Adipocyte (in vitro differentiated cells): ENCODE data around the gene HSD17B11.
A peak's percentile ranks its signal among the peaks of the same experiment; 100 is the strongest.
"Not testable (repeated sequence)": the region's sequence is repeated elsewhere in the genome, so short reads cannot be mapped to it uniquely, and the experiment has no call there.

Experiments used
- DNase-seq: peaks from one replicate; pipeline ENCODE4 v3.0.0-alpha.2; 2015; ENCODE audit warnings: low read depth
- H3K27me3 ChIP-seq: replicated peaks from 2 replicates; pipeline ENCODE4 v1.7.0; 2013; ENCODE audit warnings: mild to moderate bottlenecking, low read length, moderate library complexity; ENCODE audit not compliant: control insufficient read depth, insufficient read depth
- H3K36me3 ChIP-seq: 2 replicates; pipeline ENCODE4 v1.7.0; 2013; ENCODE audit warnings: low read length, mild to moderate bottlenecking, moderate library complexity; ENCODE audit not compliant: control insufficient read depth, insufficient read depth, severe bottlenecking
- H3K4me1 ChIP-seq: 2 replicates; pipeline ENCODE4 v1.7.0; 2013; ENCODE audit warnings: mild to moderate bottlenecking, low read length, moderate library complexity; ENCODE audit not compliant: control insufficient read depth, insufficient read depth
- H3K4me3 ChIP-seq: 2 replicates; pipeline ENCODE4 v1.7.0; 2013; ENCODE audit warnings: mild to moderate bottlenecking, low read length, moderate library complexity
- H3K9ac ChIP-seq: 2 replicates; pipeline ENCODE4 v1.7.0; 2013; ENCODE audit warnings: mild to moderate bottlenecking, low read length, moderate library complexity
- H3K9me3 ChIP-seq: 2 replicates; pipeline ENCODE4 v1.7.0; 2013; ENCODE audit warnings: mild to moderate bottlenecking, low read length, moderate library complexity; ENCODE audit not compliant: control insufficient read depth

Gene HSD17B11

DNA sequence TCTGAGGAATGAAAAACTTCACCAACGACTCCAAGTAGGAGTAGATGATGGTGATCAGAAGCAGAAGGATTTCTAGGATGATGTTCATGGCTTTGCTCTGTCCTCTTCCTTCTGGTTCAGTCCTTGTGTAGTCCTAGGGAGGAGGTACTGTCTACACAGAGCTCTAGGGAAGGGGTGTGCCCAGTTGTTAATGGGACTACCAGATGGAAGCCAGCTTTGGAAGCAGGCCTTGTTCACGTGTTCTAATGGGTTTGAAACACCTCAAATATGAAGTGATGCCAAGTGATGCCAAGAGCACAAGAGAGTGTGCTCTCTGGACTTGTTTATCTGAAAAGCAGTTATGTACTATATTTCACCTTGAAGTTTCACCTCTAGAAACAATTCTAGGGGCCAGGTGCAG lies 68.2 kb downstream of the HSD17B11 start, which contains the start of gene HSD17B13:
Gene HSD17B13 (minus strand): TSS at position 129 of the 400 bp plus-strand sequence. CDS start 41 bp downstream, at position 88.
- H3K36me3 ChIP-seq, result no peaks in the 10 kb centered on the region
- no peak for DNase-seq
- H3K4me3 ChIP-seq, result no peak within 1 kb of the TSS
- no peaks in the 10 kb centered on the region for H3K9me3 ChIP-seq
- H3K27me3 ChIP-seq, result no peaks in the 10 kb centered on the region
- H3K4me1 ChIP-seq, result no peaks in the 10 kb centered on the region
- no peak within 1 kb of the TSS for H3K9ac ChIP-seq

DNA sequence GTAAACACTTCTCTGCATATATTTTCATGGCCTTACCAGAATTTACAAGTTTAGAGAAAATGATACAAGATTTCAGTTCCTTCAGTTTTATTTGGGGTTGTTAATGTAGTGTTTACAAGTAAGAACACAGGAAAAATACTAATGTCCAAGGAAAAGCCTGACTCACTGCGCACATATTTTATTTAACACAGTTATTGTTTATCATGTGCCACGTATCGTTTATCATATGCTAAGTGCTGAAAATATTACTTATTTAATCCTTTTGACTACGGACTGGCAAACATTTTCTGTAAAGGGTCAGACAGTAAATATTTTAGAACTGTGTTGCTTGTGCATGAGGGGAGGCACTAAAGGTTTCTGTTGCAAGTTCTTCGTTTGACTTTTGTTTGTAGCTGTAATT lies 69.1 kb downstream of the HSD17B11 start:
- H3K9me3 ChIP-seq, result no peaks in the 10 kb centered on the region
- no peak for DNase-seq
- no peak overlapping the region for H3K9ac ChIP-seq
- no peaks in the 10 kb centered on the region for H3K4me1 ChIP-seq
- H3K36me3 ChIP-seq, result no peaks in the 10 kb centered on the region
- no peaks in the 10 kb centered on the region for H3K27me3 ChIP-seq
- no peak overlapping the region for H3K4me3 ChIP-seq

DNA sequence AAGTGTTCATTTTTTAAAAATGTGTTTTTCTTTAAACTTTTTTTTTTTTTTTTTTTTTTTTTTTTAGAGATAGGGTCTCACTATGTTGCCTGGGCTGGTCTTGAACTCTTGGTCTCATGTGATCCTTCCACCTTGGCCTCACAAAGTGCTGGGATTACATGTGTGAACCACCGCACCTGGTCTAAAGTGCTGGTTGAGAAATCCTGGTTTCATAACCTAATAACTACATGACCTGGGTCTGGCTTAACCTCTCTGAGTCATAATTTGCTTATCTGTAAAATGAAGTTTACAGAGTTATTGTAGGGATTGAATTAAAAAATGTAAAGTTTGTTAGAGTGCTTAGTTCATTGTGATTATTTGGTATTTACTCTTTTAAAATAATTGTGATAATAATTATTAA lies 73.5 kb downstream of the HSD17B11 start:
- no peaks in the 10 kb centered on the region for H3K27me3 ChIP-seq
- no peaks in the 10 kb centered on the region for H3K9me3 ChIP-seq
- H3K4me1 ChIP-seq, result peaks cover 3% of the 10 kb centered on the region
- no peaks in the 10 kb centered on the region for H3K36me3 ChIP-seq
- no peak overlapping the region for H3K4me3 ChIP-seq
- DNase-seq, result no peak
- H3K9ac ChIP-seq, result no peak overlapping the region

DNA sequence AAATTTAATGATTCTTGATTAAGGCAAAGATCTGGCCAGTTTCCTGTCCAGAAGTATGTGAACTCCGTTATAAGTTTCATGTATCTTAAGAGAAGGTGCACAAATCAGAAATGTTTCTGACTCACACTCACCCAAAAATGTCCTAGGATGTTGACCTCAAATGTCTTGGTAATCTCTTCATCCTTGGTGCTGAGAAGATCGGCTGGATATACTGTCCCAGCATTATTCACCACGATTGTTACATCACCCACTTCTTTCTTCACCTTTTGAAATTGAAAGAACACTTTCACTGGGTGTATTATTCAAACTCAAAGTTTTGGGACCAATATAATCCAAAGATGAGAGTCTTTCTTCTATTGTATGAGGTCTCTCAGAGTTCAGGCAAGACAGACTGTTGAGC lies 74.0 kb downstream of the HSD17B11 start:
- Histone ChIP-seq H3K9ac (no peak overlapping the region), H3K36me3 (no peaks in the 10 kb centered on the region), H3K4me1 (peaks cover 3% of the 10 kb centered on the region), H3K4me3 (no peak overlapping the region), H3K9me3 (no peaks in the 10 kb centered on the region), H3K27me3 (no peaks in the 10 kb centered on the region)
- no peak for DNase-seq

DNA sequence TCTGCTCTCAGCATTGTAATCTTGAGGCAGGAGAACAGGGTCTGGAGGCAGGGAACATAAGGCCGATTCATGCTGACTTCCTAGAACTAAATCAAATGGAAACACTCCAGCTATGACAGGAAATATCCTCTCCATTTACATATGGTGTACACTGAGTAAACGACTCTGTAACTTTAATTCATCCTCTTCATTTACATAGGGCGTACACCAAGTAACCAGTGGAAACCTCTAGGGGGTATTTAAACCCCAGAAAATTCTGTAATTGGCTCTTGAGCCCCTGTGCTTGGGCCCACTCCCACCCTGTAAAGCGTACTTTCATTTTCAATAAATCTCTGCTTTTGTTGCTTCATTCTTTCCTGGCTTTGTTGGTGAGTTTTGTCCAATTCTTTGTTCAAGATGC lies 76.0 kb downstream of the HSD17B11 start:
- H3K27me3 ChIP-seq, DNase-seq, H3K36me3 ChIP-seq, H3K4me1 ChIP-seq, H3K9me3 ChIP-seq, H3K9ac ChIP-seq: not testable (repeated sequence)
- H3K4me3 ChIP-seq, result peak overlapping the region; percentile 7

DNA sequence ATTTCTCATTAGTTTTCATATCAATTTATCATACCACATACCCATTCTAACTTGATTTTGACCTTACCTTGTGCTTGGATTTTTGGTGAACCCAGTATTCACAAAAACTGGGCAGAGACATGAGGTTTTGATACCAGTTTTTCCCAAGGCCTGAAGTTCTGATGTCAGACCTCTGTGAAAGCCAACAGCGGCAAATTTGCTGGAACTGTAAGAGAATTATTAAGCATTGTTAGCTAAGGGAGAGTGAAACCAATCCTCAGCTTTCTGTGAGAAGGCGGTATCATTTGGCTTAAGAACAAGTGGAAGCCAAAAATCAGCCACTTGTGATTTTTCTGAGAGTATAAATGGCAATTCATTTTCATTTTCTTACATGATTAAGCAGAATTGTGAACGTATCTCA lies 77.2 kb downstream of the HSD17B11 start:
- Histone ChIP-seq H3K9me3 (no peaks in the 10 kb centered on the region), H3K36me3 (no peaks in the 10 kb centered on the region), H3K27me3 (no peaks in the 10 kb centered on the region)

DNA sequence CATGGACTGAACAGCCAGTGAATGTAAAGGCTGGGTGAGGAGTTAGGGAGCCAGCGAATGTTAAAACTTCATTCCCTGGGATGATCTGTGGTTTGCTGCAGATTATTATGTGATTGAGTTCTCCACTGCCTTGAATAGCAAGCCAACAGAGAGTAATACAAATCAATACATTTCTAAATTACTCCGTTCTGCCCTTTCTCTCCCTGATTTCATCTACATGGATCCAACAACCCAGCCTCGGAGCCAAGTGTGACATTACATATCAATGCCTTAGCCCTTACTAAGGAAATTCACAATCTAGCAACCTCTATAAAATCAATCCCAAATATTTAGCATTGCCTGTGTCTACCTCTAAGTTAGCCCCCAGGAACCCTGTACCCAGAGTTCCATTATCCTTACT lies 79.3 kb downstream of the HSD17B11 start:
- Histone ChIP-seq H3K36me3 (no peaks in the 10 kb centered on the region), H3K9ac (no peak overlapping the region), H3K9me3 (no peaks in the 10 kb centered on the region), H3K4me3 (no peak overlapping the region), H3K27me3 (no peaks in the 10 kb centered on the region), H3K4me1 (peaks cover 12% of the 10 kb centered on the region)
- DNase-seq, result no peak

More for the DNA sequence above, 77.2 kb downstream of the HSD17B11 start:
- H3K4me3 ChIP-seq, result no peak overlapping the region
- peaks cover 11% of the 10 kb centered on the region for H3K4me1 ChIP-seq
- DNase-seq, result no peak
- no peak overlapping the region for H3K9ac ChIP-seq

DNA sequence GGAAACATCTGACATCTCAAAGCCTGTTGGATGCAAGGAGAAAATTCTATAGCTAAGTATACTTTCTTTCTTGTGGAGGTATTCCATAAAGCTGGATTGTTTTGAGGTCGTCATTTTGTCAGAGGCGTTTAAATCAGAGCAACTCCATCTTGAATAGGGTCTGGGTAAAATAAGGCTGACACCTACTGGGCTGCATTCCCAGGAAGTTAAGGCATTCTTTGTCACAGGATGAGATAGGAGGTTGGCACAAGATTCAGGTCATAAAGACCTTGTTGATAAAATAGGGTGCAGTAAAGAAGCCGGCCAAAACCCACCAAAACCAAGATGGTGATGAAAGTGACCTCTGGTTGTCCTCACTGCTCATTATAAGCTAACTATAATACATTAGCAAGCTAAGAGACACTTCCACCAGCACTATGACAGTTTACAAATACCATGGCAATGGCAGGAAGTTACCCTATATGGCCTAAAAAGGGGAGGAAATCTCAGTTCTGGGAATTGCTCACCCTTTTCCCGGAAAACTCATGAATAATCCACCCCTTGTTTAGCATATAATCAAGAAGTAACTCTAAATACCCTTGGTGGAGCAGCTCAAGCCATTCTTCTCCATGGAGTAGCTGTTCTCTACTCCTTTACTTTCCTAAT lies 80.2 kb downstream of the HSD17B11 start:
- peaks cover 12% of the 10 kb centered on the region for H3K4me1 ChIP-seq
- H3K27me3 ChIP-seq, result no peaks in the 10 kb centered on the region
- DNase-seq, result no peak
- H3K9ac ChIP-seq, result no peak overlapping the region
- no peaks in the 10 kb centered on the region for H3K9me3 ChIP-seq
- H3K4me3 ChIP-seq, result no peak overlapping the region
- no peaks in the 10 kb centered on the region for H3K36me3 ChIP-seq

DNA sequence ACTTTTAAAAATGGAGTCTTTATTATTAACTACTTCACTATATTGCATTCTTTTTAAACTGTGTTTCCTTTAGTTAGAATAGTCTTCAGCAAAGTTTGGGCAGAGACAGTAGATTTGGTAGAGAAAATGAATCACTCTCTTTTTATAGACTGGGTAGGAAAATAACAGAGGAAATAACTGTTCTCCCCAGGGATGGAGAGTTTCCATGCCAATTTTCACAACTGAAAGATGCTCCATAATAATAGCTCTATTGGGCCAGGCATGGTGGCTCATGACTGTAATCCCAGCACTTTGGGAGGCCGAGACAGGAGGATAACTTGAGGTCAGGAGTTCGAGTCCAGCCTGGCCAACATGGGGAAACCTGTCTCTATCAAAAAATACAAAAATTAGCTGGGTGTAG lies 81.4 kb downstream of the HSD17B11 start:
- Histone ChIP-seq H3K9ac (no peak overlapping the region), H3K27me3 (no peaks in the 10 kb centered on the region), H3K4me1 (peaks cover 9% of the 10 kb centered on the region), H3K9me3 (no peaks in the 10 kb centered on the region), H3K36me3 (no peaks in the 10 kb centered on the region), H3K4me3 (no peak overlapping the region)
- DNase-seq, result no peak

DNA sequence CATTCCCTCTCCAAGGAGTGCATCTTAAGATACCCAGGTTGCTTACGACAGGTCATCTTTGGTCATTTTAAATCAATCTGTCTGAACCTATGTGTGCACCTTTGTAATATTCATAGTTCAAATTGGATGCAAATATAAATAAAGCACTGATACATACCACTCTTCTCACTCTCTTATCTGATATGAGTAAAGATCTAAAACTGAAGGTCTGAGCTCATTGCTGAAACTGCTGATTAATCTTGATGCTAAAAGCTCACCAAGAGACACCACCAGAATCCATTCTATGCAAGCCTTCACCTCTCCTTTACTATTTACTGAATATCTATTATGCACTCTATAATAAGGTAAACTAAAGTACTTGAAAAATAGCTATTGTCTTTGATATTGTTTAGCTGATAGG lies 84.9 kb downstream of the HSD17B11 start:
- Histone ChIP-seq H3K9me3 (no peaks in the 10 kb centered on the region), H3K27me3 (no peaks in the 10 kb centered on the region), H3K4me1 (peaks cover 9% of the 10 kb centered on the region), H3K4me3 (no peak overlapping the region), H3K36me3 (no peaks in the 10 kb centered on the region), H3K9ac (no peak overlapping the region)
- no peak for DNase-seq

DNA sequence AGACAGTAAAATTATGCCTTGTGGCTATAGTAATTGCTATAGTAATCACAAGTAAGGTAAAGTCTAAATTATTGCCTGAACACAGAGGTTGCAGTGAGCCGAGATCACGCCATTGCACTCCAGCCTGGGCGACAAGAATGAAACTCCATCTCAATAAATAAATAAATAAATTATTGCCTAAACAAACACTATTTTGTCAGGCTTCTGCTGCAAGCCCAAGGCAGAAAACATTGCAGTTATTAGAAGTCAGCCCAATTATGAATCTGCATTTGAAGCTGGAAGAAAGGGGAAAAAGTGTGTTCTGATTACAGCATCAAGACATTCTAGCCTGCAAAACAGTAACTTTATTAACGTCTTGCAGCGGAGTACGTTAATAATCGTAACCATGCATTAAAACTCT lies 85.4 kb downstream of the HSD17B11 start:
- no peak overlapping the region for H3K9ac ChIP-seq
- H3K27me3 ChIP-seq, result no peaks in the 10 kb centered on the region
- no peak for DNase-seq
- H3K36me3 ChIP-seq, result no peaks in the 10 kb centered on the region
- H3K4me1 ChIP-seq, result peaks cover 9% of the 10 kb centered on the region
- no peak overlapping the region for H3K4me3 ChIP-seq
- H3K9me3 ChIP-seq, result no peaks in the 10 kb centered on the region
